GM18505 (cell line): ENCODE results near the gene AHI1.

Source experiments
- ATAC-seq: cut with Tn5 transposase; IDR thresholded peaks from one replicate; pipeline ENCODE4 v1.9.1; 2021; ENCODE audit not compliant: unreplicated experiment
- POLR2A ChIP-seq: IDR thresholded peaks from 4 replicates; pipeline ENCODE4 v1.6.1; 2011; ENCODE audit warnings: borderline replicate concordance; ENCODE audit not compliant: insufficient read depth, insufficient read length; ENCODE audit errors: extremely low read depth

The AHI1 gene

DNA sequence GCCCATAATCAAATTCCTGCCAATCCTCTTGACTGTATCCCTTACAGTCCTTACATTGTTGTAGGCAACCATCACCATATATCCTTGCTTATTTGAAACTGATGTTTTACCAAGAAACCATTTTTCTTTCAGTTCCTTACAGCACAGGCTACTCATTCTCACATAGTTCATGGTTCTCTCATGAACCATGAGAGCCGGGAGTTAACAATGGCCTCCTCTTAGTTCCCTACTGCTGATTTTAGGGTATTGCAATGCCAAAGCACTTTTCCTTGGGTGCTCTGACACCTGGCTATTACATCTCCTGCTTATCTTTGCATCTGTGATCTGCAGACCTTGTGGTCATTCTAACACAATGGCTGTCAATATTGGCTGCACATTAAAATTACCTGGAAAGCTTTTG is 183.0 kb downstream of the AHI1 start:
- peak; percentile 82 for ATAC-seq
- TF ChIP-seq POLR2A = no peak

DNA sequence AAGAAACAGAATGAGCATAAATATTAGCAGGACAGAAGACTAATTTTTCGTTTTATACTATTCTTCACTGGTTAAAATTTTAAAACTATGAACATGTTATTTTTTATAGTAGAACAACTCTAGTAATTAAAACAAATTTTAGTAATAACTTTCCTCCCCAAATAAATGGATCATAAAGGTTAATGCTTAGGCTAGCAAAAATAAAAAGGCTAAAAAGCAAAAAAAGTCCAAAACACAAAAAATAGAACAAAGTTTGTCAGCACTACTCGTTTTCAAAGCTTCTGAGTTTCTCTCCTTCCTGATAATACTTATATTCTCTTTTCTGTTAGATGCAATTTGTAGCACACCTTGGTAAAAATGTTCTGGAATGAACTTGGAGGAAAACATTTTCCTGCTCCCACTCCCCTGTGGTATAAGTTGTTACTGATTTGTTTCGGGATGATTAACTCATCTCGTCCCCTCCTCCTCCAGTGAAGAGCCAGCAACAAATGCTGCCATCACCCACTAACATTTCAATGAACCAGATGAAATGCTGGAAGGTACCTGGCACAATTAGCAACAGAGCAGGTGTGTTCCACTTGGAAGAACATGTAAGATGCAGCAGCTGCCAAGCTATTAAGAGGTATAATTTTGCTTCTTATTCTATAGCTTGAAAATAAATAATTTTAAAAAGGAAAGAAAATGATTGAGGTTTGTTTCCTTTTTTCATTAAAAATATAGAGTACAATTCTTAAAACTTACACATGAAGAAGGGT is 185.9 kb downstream of the AHI1 start:
- TF ChIP-seq POLR2A = no peak
- ATAC-seq = no peak

DNA sequence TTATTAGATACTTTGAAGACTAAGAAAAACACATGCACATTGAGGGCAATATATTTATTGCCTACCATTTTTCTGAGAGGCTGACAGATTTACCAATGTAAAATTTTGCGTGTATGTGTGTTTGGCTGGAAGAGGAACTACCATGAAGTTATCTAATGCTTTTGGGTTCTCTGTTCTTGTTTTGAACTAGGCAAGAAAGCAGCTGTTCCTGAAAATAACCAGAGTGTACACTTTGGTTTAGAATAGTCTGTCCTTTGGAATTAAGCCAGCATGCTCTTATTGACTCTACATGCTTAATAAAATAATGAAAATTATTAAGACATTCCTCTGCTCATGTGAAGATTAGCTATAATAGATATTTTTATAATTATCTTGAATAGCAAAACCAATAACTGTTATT is 187.2 kb downstream of the AHI1 start:
- TF ChIP-seq POLR2A = no peak
- ATAC-seq = no peak

DNA sequence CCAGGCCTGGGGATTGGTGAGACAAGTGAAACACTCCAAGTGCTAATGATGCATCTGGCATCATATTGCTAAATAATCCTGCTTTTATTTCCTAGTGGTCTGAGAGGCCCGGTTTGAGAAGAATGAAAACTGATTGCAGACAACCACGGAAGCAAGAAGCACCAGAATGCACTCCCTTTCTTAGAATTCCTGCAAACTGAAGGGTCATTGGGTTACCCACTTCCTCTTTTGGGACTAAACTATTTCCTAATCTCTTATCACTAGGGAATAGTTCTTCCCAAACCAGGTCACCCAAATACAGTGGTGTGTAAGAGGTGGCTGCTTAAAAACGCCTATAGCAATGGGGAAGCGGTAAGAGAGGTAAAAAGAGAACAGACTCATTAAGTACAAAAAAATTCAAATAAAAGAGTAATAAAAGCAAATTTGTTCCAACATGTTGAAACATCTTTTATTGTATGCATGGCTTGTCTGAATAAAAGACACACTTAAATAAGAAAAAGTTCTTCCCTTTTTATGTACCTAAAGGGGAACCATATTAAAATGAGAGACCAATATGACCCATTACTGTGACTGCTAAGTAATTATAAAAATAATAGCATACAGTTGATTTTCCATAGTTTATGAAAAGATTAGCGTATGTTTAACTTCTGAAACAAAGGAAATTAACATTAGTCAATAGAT is 190.7 kb downstream of the AHI1 start:
- TF ChIP-seq POLR2A = no peak
- no peak for ATAC-seq

DNA sequence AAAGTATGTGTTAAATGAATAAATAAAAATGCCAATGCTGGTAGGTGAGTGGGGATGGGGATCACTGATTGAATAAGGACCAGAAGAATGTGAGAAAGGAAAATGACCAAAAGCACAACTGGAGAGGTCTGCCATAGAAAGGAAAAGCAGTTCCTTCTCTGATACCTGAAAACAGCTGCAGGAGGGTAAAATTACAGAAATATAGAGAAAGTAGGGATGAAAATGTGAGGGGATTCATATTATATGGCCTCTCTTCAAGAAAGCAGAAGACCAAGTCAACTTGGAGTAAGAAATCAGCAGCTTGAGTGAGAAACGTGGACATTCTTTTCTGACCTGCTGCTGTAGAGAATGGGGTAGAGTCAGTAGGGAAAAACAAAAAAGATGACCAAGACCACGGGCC is 191.4 kb downstream of the AHI1 start:
- no peak for ATAC-seq
- TF ChIP-seq POLR2A = no peak

DNA sequence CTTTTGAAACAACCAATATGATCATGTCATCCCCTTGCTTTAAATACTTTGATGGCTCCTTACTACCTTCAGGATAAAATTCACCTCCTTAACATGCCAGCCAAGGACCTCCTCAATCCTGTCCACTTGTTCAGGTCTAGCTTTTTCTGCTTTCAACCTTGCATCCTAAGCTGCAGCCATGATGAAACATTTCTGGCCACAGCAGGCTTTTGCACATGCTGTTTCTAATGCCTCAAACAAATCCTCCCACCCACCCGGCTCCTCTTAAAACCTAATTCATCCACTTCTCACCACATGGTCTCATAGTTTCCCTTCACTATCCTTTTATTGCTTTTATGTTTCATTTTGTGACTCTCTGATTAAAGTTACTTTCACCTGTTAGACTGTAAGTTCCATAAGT is 191.9 kb downstream of the AHI1 start:
- ATAC-seq = no peak
- no peak for TF ChIP-seq POLR2A

DNA sequence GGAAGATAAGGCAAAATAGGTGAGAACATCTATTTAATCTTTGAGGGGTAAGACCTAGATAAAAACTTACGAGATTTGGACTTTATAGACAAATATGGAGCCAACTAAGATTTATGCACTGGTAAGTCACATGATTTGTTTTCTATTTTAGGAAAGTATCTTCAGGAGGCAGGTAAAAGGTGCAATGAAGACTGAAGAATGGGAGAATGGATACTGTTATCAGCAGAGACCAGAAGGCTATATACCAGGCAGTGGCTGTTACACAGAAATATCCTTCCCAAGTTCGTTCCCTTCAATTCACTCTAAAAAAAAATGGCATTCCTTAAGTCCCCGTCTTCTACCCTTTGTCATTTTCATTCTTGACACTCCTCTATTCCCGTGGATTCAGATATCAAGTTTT is 192.7 kb downstream of the AHI1 start:
- TF ChIP-seq POLR2A = no peak

DNA sequence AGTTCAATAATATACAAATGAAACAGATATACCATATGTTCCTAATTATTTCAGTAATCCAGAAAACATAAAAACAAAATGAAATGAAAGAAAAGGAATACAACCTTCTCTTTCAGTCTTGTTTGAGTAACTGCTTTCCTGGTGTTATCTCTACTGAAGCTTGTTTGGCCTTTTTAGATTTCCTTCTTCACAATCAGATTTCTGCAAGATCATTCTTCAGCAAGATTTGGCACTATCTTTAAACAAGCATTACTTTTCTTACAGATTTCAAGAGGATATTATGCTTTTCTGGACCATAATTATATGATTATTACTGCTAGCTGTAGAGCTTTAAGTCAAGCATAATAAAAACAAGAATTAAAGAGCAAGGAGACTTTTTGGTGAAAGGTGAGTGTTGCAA is 196.2 kb downstream of the AHI1 start:
- ATAC-seq = no peak
- no peak for TF ChIP-seq POLR2A

More for the DNA sequence above, 192.7 kb downstream of the AHI1 start:
- no peak for ATAC-seq

DNA sequence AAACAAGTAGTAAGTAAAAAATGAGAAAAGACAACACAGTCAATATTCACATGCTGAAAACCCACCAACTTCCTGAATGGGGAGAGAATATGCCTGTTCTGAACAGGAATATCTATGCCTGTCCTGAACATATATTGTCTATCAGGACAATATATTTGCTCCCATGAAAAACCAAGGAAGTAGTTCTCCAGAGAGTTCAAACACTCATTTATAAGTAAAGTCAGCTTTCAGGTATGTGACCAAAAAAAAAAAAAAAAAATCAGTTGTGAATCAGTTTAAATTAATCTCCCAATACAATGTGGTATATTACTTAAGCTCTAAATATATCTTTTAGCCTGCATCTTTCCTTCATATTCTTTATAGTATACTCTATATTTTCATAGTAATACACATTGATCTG is 197.0 kb downstream of the AHI1 start:
- ATAC-seq = no peak
- no peak for TF ChIP-seq POLR2A

DNA sequence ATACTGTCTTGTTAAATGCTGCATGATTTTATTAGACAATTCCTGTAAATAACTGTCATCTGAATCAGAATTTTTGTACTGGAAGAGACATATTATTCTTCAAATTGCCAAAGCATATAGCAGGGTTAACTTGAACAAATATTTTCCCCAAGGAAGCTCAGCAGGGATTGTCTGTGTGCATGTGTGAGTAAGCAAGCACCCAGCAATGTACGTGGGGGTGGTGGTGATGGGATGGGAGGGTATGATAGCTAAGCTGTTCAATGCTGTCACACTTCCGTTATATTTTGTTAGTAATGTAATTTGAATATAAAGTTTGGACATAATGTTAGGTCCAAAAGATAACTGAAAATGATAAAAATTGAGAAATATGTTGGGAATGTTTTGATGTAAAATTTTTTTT is 198.3 kb downstream of the AHI1 start:
- no peak for TF ChIP-seq POLR2A
- ATAC-seq = no peak

DNA sequence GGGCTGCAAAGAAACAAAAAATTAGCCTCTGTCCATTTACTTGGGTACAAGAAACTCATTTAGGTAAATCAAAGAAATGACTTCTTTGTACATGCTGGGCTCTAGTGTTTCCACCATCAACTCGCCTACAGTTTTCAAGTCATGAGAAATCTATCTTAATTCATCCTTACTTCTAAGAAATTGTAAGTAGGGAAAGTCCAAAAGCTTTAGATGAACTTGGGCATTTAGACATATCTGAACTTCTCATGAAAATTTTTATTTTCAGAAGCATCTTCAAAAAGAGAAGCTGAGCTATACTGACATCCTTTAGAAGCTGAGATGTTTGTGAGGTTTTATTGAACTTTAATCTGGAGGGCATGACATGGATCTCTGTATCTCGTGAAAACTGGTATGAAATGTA is 199.1 kb downstream of the AHI1 start:
- TF ChIP-seq POLR2A = no peak
- ATAC-seq = no peak

DNA sequence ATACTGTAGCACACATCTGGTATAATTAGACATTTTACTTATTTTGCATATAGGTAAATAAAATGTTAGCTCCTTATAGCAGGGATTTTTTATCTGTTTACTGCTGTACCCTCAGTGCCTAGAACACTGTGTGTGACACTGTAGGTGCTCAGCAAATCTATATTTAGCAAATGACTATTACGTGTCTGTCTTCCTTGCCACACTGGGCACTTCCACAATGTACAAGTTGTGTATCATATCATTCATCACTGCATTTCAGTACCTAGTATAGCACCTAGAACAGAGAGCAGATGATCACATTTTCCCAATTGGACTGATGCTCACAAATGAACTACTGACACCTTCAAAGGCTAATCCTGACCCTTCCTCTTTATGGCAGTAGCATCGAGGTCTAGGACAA is 200.8 kb downstream of the AHI1 start:
- TF ChIP-seq POLR2A = no peak
- no peak for ATAC-seq

DNA sequence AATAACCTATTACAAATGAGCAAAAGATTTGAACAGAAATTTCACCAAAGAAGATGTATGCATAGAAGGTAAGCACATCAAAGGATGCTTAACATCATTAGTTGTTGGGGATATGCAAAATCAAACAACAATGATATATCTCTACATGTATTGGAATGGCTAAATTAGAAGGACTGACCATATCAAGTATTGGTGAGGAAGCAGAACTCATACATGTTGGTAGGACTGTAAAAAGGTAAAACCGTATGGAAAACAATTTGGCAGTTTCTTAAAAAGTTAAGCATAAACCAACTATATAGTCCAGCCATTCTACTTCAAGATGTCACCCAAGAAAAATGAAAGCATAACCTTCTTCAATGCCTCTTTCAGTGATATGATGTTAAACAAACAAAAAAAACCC is 202.5 kb downstream of the AHI1 start:
- no peak for TF ChIP-seq POLR2A
- ATAC-seq = no peak
